ENCODE results near the gene ANKZF1.

Gene ANKZF1

DNA sequence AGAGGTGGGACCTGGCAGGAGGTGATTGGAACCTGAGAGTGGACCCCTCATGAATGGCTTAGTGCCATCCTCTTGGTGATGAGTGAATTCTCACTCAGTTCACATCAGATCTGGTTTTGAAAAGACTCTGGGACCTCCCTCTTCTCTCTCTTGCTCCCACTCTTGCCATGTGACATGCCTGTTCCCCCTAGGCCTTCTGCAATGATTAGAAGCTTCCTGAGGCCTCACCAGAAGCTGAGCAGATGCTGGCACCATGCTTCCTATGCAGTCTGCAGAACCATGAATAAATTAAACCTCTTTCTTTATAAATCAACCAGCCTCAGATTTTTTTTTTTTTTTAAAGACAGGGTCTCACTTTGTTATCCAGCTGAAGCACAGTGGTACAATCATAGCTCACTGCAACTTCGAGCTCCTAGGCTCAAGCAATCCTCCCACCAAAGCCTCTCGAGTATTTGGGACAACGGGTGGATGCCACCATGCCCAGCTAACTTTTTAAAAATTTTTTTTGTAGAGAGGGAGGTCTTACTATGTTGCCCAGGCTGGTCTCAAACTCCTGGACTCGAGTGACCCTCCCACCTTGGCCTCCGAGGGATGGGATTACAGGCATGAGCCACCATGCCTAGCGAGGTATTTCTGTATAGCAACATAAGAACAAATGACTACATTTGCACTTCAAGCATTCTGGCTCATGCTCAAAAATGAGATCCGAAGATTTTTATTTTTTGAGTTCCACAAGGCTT is 25.0 kb upstream of the ANKZF1 start:
- H3K79me1 ChIP-seq (ENCODE audit: low read length): peaks cover 5% of the 10 kb centered on the region
- peaks cover 16 to 17% of the 10 kb centered on the region in 2 experiments for H3K36me3 ChIP-seq (ENCODE audit: control insufficient read depth in 1 of 2, insufficient read depth in 2 of 2, low read length in 2 of 2)
- no peak overlapping the region for H3K9ac ChIP-seq (ENCODE audit: low read length)
- no peaks in the 10 kb centered on the region for H3K9me3 ChIP-seq (ENCODE audit: insufficient read depth, low read depth, low read length)
- no peak overlapping the region for H3K27ac ChIP-seq (ENCODE audit: low read depth, low read length)
- no peak overlapping the region for H2AK5ac ChIP-seq (ENCODE audit: low read length)
- no peak overlapping the region for H3K4ac ChIP-seq (ENCODE audit: low read depth, low read length)
- no peak overlapping the region for H2BK12ac ChIP-seq (ENCODE audit: low read length)
- no peak overlapping the region for H3K23ac ChIP-seq (ENCODE audit: low read length)
- no peak overlapping the region for H4K12ac ChIP-seq (ENCODE audit: low read depth, low read length)
- peaks cover 2 to 4% of the 10 kb centered on the region in 2 experiments for H3K4me1 ChIP-seq (ENCODE audit: control insufficient read depth in 1 of 2, insufficient read depth in 2 of 2, low read length in 2 of 2)
- no peak overlapping the region for H3K4me2 ChIP-seq (ENCODE audit: low read length)
- no peaks in the 10 kb centered on the region for H3K27me3 ChIP-seq (ENCODE audit: insufficient read depth, low read length)
- DNase-seq: no peak
- no peak overlapping the region for H4K8ac ChIP-seq (ENCODE audit: low read depth, low read length)
- H3K14ac ChIP-seq (ENCODE audit: low read length): no peak overlapping the region
- no peak overlapping the region for H3K4me3 ChIP-seq (ENCODE audit: low read depth, low read length)
- H2BK120ac ChIP-seq (ENCODE audit: insufficient read depth, low read length, poor library complexity): no peak overlapping the region
- peaks cover 5% of the 10 kb centered on the region for H3K79me2 ChIP-seq (ENCODE audit: control insufficient read depth, insufficient read depth, low read length, poor library complexity)
- WGBS (ENCODE audit: extremely low coverage, insufficient coverage, insufficient read length): no CpG with 5 or more reads among the region's 7 CpGs
- H2BK5ac ChIP-seq (ENCODE audit: low read depth, low read length, poor library complexity): no peak overlapping the region
- no peak overlapping the region for H3K18ac ChIP-seq (ENCODE audit: low read length)
- no peak overlapping the region for H2AFZ ChIP-seq (ENCODE audit: insufficient read depth, low read length, poor library complexity)
- no peak overlapping the region for H4K91ac ChIP-seq (ENCODE audit: low read depth, low read length)

DNA sequence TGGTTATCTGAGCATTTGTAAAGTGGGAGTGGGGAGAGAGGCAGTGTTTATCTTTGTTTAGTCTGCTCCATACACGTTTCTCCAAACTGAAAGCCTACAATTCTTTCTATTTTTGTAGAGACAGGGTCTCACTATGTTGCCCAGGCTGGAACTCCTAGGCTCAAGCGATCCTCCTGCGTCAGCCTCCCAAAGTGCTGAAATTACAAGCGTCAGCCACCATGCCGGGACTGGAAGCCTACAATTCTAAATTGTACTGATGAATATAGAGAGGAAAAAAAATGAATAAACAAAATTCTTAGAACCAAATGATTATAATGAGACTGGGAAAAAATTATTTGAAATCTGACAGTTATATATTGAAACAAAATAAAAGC is 24.5 kb upstream of the ANKZF1 start:
- H3K4me2 ChIP-seq (ENCODE audit: low read length): no peak overlapping the region
- no peak overlapping the region for H2AFZ ChIP-seq (ENCODE audit: insufficient read depth, low read length, poor library complexity)
- peaks cover 5% of the 10 kb centered on the region for H3K79me2 ChIP-seq (ENCODE audit: control insufficient read depth, insufficient read depth, low read length, poor library complexity)
- H3K18ac ChIP-seq (ENCODE audit: low read length): no peak overlapping the region
- no peaks in the 10 kb centered on the region for H3K27me3 ChIP-seq (ENCODE audit: insufficient read depth, low read length)
- H2BK5ac ChIP-seq (ENCODE audit: low read depth, low read length, poor library complexity): no peak overlapping the region
- peaks cover 21% of the 10 kb centered on the region in 2 experiments for H3K36me3 ChIP-seq (ENCODE audit: control insufficient read depth in 1 of 2, insufficient read depth in 2 of 2, low read length in 2 of 2)
- peaks cover 2 to 4% of the 10 kb centered on the region in 2 experiments for H3K4me1 ChIP-seq (ENCODE audit: control insufficient read depth in 1 of 2, insufficient read depth in 2 of 2, low read length in 2 of 2)
- no peak overlapping the region for H2BK12ac ChIP-seq (ENCODE audit: low read length)
- H4K12ac ChIP-seq (ENCODE audit: low read depth, low read length): no peak overlapping the region
- peaks cover 5% of the 10 kb centered on the region for H3K79me1 ChIP-seq (ENCODE audit: low read length)
- H2AK5ac ChIP-seq (ENCODE audit: low read length): no peak overlapping the region
- H3K4me3 ChIP-seq (ENCODE audit: low read depth, low read length): no peak overlapping the region
- no peak overlapping the region for H3K27ac ChIP-seq (ENCODE audit: low read depth, low read length)
- no peak overlapping the region for H3K14ac ChIP-seq (ENCODE audit: low read length)
- H3K4ac ChIP-seq (ENCODE audit: low read depth, low read length): no peak overlapping the region
- no peaks in the 10 kb centered on the region for H3K9me3 ChIP-seq (ENCODE audit: insufficient read depth, low read depth, low read length)
- no CpG with 5 or more reads among the region's 5 CpGs for WGBS (ENCODE audit: extremely low coverage, insufficient coverage, insufficient read length)
- no peak overlapping the region for H4K91ac ChIP-seq (ENCODE audit: low read depth, low read length)
- no peak overlapping the region for H3K23ac ChIP-seq (ENCODE audit: low read length)
- no peak overlapping the region for H3K9ac ChIP-seq (ENCODE audit: low read length)
- DNase-seq: no peak
- no peak overlapping the region for H2BK120ac ChIP-seq (ENCODE audit: insufficient read depth, low read length, poor library complexity)
- H4K8ac ChIP-seq (ENCODE audit: low read depth, low read length): no peak overlapping the region

DNA sequence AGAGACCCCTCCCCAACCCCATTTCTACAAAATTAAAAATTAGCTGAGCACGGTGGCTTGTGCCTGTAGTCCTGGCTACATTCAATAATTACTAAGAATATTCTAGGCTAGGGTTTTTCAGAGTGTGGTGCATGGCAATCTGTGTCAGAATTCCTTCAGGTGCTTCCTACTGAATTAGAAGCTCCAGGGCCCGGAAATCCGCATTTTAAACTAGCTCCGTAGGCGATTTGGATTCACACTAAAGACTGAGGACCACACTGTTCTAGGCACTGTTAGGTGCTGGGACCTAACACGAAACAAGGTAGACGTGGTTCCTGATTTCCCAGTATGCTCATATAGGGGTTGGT is 23.7 kb upstream of the ANKZF1 start:
- Histone ChIP-seq H4K12ac (ENCODE audit: low read depth, low read length) (no peak overlapping the region), H3K4me3 (ENCODE audit: low read depth, low read length) (peak overlapping the region; percentile 76), H3K14ac (ENCODE audit: low read length) (peak overlapping the region; percentile 57), H2AK5ac (ENCODE audit: low read length) (no peak overlapping the region), H3K18ac (ENCODE audit: low read length) (no peak overlapping the region), H3K4ac (ENCODE audit: low read depth, low read length) (no peak overlapping the region), H2BK12ac (ENCODE audit: low read length) (no peak overlapping the region), H3K79me1 (ENCODE audit: low read length) (peaks cover 5% of the 10 kb centered on the region), H2AFZ (ENCODE audit: insufficient read depth, low read length, poor library complexity) (peak overlapping the region; percentile 88), H3K79me2 (ENCODE audit: control insufficient read depth, insufficient read depth, low read length, poor library complexity) (peaks cover 5% of the 10 kb centered on the region), H3K27ac (ENCODE audit: low read depth, low read length) (no peak overlapping the region), H2BK120ac (ENCODE audit: insufficient read depth, low read length, poor library complexity) (no peak overlapping the region), H3K4me1 (ENCODE audit: control insufficient read depth in 1 of 2, insufficient read depth in 2 of 2, low read length in 2 of 2) (peaks cover 2 to 4% of the 10 kb centered on the region in 2 experiments), H3K36me3 (ENCODE audit: control insufficient read depth in 1 of 2, insufficient read depth in 2 of 2, low read length in 2 of 2) (peaks cover 29% of the 10 kb centered on the region in 2 experiments), H4K8ac (ENCODE audit: low read depth, low read length) (peak overlapping the region; percentile 80), H3K27me3 (ENCODE audit: insufficient read depth, low read length) (no peaks in the 10 kb centered on the region), H3K9ac (ENCODE audit: low read length) (no peak overlapping the region), H3K23ac (ENCODE audit: low read length) (no peak overlapping the region), H2BK5ac (ENCODE audit: low read depth, low read length, poor library complexity) (no peak overlapping the region), H3K4me2 (ENCODE audit: low read length) (peak overlapping the region; percentile 98), H4K91ac (ENCODE audit: low read depth, low read length) (peak overlapping the region; percentile 2), H3K9me3 (ENCODE audit: insufficient read depth, low read depth, low read length) (no peaks in the 10 kb centered on the region)
- no peak for DNase-seq
- no CpG with 5 or more reads among the region's 7 CpGs for WGBS (ENCODE audit: extremely low coverage, insufficient coverage, insufficient read length)

DNA sequence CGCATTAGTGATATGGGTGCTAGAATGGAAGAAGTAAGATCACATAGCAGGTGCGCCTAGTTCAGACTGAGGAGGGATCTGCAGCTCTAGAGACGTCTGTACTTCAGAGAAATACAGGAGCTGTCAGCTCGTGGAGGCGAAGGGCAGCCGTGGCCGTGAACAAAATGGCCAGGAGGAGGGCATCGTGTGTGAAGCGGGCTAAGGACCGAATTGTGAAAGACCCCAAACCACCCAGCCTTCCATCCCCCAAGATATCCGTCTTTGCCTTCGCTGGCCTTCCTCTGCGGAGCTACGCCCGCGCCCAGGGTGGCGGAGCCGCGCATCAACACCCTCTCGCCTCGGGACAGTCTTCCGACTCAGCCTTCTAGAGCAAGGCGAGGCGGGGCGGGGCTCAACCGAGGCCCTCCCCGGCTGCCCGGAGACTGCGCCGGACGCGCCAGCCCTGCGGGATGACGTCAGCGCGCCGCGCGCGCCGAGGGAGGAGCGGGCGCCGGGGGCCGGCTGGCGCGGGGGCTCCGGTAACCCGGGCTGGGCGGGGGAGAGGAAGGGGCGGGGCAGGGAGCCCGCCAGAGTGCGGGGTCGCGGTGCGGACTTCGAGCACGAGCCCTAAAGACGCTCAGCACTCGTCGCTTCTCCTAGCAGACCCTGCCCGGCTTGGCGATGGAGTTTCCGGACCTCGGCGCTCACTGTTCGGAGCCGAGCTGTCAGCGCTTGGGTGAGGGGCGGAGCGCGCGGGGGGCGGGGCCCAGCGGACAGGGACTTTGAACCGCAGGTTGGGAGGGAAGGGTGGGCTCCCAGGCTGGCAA is 23.1 kb upstream of the ANKZF1 start, which contains the start of gene ZFAND2B:
TSS of gene ZFAND2B (plus strand) at position 455 of the 806 bp plus-strand sequence. CDS start at position 661, 206 bp downstream.
- peak within 1 kb of the TSS; percentile 35 for H2BK12ac ChIP-seq (ENCODE audit: low read length)
- H3K9ac ChIP-seq (ENCODE audit: low read length): peak within 1 kb of the TSS; percentile 94
- H3K27me3 ChIP-seq (ENCODE audit: insufficient read depth, low read length): no peaks in the 10 kb centered on the region
- no CpG with 5 or more reads among the region's 76 CpGs for WGBS (ENCODE audit: extremely low coverage, insufficient coverage, insufficient read length)
- H3K36me3 ChIP-seq (ENCODE audit: control insufficient read depth in 1 of 2, insufficient read depth in 2 of 2, low read length in 2 of 2): peaks cover 31 to 33% of the 10 kb centered on the region in 2 experiments
- peak within 1 kb of the TSS; percentile 80 for H4K8ac ChIP-seq (ENCODE audit: low read depth, low read length)
- H3K79me2 ChIP-seq (ENCODE audit: control insufficient read depth, insufficient read depth, low read length, poor library complexity): peaks cover 5% of the 10 kb centered on the region
- peak within 1 kb of the TSS; percentile 80 for H2AK5ac ChIP-seq (ENCODE audit: low read length)
- peak within 1 kb of the TSS; percentile 81 for H3K14ac ChIP-seq (ENCODE audit: low read length)
- peaks cover 5% of the 10 kb centered on the region for H3K79me1 ChIP-seq (ENCODE audit: low read length)
- H3K4me1 ChIP-seq (ENCODE audit: control insufficient read depth in 1 of 2, insufficient read depth in 2 of 2, low read length in 2 of 2): peaks cover 2 to 4% of the 10 kb centered on the region in 2 experiments
- peak within 1 kb of the TSS; percentile 87 for H4K91ac ChIP-seq (ENCODE audit: low read depth, low read length)
- peak within 1 kb of the TSS; percentile 88 for H2BK120ac ChIP-seq (ENCODE audit: insufficient read depth, low read length, poor library complexity)
- peak within 1 kb of the TSS; percentile 92 for H2AFZ ChIP-seq (ENCODE audit: insufficient read depth, low read length, poor library complexity)
- peak within 1 kb of the TSS; percentile 35 for H3K23ac ChIP-seq (ENCODE audit: low read length)
- H3K9me3 ChIP-seq (ENCODE audit: insufficient read depth, low read depth, low read length): no peaks in the 10 kb centered on the region
- peak; percentile 94 to 98 for DNase-seq
- peak within 1 kb of the TSS; percentile 85 for H3K18ac ChIP-seq (ENCODE audit: low read length)
- peak within 1 kb of the TSS; percentile 98 for H3K4me2 ChIP-seq (ENCODE audit: low read length)
- peak within 1 kb of the TSS; percentile 78 for H4K12ac ChIP-seq (ENCODE audit: low read depth, low read length)
- peak within 1 kb of the TSS; percentile 92 for H3K4me3 ChIP-seq (ENCODE audit: low read depth, low read length)
- H2BK5ac ChIP-seq (ENCODE audit: low read depth, low read length, poor library complexity): peak within 1 kb of the TSS; percentile 45
- H3K27ac ChIP-seq (ENCODE audit: low read depth, low read length): peak within 1 kb of the TSS; percentile 93
- peak within 1 kb of the TSS; percentile 61 for H3K4ac ChIP-seq (ENCODE audit: low read depth, low read length)

Measured in trophoblast cell (in vitro differentiated cells and primary cell).